Measurements from ENCODE around the gene BFSP1. TPM values are rescaled to one million over a fixed set of nuclear protein-coding genes. Genes with fewer than 3 reads are reported as not detected.
A peak's percentile ranks its signal among the peaks of the same experiment; 100 is the strongest.

The BFSP1 gene
- total RNA-seq, 2 donors from 2014 or later, result 0.41 to 0.68 TPM

DNA sequence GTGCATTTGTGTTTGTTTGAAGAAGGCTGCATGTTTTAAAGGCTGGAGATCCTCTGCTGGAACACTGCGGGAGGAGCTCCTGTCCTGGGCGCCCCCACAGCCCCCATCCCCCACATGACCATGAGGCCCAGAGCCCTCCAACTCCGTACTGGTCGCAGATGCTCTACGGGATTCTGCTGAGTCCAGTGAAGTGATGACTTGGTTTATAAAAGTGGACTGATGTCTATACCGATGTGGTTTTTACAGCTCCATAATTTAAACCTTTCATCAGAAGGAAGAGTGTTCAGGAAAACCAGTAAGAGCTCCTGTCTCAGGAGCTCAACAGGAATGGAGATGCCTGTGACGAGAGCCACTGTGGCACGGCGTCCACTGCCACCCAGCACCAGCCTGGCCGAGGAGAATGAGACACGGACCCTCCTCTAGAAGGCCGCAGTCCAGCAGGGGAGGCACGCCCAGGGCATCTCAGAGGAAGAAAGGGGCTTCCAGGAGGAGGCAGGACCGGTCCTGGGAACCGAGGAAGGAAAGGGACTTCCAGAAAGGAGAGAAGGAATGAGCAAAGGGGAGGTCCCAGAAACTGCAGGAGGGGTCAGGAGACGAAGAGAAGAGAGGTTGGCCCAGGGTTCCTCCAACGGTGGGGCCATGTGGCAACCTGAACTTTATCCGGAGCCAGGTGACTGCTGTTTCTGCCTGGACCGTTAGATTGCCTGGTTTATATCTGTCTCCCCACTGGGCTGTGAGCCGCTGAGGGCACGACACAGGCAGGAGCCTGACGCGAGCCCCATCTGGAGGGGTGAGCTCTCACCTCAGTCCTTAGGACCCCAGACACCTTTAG, 26.9 kb downstream of the BFSP1 start:
- DNase-seq, result no peak

GRCh38 chr20:17503301-17504065, 27.7 kb downstream of the BFSP1 start:
- ATAC-seq, result no peak
- intact Hi-C loops (cut with DNase I), result loop anchor here (2.0 to 10.0 kb wide), 5 partner anchors 391 to 781 kb away; partner anchors contain the start of gene ZNF133 (in 1 of the 2)
- no peak for DNase-seq

More for the DNA sequence above, 26.9 kb downstream of the BFSP1 start:
- peak; percentile 49 to 58 for ATAC-seq
- intact Hi-C loops (cut with DNase I), result loop anchor here (2.0 to 10.0 kb wide), 4 partner anchors 391 to 781 kb away; partner anchors contain the start of gene ZNF133 (in 1 of the 2)

- no peak for DNase-seq
- no peak for ATAC-seq
- intact Hi-C loops (cut with DNase I), result loop anchor here (2.0 to 10.0 kb wide), 4 partner anchors 393 to 783 kb away; partner anchors contain the start of gene ZNF133 (in 1 of the 2)
Observed at GRCh38 chr20:17502105-17502504, 29.1 kb downstream of the BFSP1 start.

DNA sequence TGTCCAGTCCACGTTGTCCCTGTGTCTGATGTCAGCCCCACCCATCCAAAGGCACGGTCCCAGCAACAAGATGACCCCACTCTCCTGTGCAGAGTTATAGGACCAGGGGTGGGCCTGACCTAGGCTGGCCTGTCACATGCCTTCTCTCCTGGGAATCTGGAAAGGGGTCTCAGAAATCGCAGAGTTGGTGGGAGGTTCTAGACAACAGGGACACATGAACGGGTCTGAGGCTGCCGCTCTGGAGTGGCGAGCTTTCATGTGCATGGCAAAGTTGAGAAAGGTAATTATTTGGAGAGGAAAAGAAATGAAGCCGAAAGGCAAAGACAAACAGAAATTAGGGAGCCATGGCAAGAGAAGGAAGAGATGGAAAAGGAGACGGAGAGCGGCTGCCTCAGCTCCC, 29.5 kb downstream of the BFSP1 start:
- intact Hi-C loops (cut with DNase I), result loop anchor here (2.0 to 10.0 kb wide), 4 partner anchors 393 to 783 kb away; partner anchors contain the start of gene ZNF133 (in 1 of the 2)
- no peak for ATAC-seq
- DNase-seq, result no peak

- no peak for ATAC-seq
- no peak for DNase-seq
- intact Hi-C loops (cut with DNase I), result loop anchor here (10.0 kb wide), 3 partner anchors 394 to 784 kb away; partner anchors contain the start of gene ZNF133 (in 1 of the 2)
Observed at GRCh38 chr20:17500826-17501225, 30.4 kb downstream of the BFSP1 start.

DNA sequence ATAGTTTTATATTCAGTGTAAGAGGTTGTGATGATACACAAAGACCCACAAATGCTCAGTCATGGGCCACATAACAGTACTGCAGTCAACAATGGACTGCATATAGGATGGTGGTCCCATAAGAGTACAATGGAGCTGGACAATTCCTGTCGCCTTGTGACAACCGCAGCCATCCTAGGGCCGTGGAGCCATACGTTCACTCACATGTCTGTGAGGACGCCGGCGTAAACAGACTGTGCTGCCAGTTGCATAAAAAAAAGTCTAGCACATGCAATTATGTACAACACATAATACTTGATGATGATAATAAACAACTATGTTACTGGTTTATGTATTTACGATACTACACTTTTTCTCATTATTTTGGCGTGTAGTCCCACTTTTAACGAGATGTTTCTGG, 30.9 kb downstream of the BFSP1 start:
- DNase-seq, result no peak
- intact Hi-C loops (cut with DNase I), result loop anchor here (10.0 kb wide), 3 partner anchors 395 to 785 kb away; partner anchors contain the start of gene ZNF133 (in 1 of the 2)
- no peak for ATAC-seq

DNA sequence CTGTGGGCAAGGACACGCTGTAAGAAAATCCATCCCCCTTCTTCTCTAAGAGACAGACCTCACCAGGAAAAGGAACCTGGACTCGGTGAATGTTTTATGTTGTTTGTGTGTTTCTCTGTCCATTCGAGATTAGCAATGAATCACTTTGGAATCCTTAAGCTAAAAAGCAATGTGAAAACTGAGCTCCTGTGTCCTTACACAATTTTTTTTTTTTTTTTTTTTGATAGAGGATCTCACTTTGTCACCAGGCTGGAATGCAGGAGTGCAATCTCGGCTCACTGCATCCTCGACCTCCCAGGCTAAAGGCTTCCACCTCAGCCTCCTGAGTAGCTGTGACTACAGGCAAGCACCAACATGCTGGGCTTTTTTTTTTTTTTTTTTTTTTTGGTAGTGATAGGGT, 32.1 kb downstream of the BFSP1 start:
- ATAC-seq (no peak), DNase-seq (no peak)

DNA sequence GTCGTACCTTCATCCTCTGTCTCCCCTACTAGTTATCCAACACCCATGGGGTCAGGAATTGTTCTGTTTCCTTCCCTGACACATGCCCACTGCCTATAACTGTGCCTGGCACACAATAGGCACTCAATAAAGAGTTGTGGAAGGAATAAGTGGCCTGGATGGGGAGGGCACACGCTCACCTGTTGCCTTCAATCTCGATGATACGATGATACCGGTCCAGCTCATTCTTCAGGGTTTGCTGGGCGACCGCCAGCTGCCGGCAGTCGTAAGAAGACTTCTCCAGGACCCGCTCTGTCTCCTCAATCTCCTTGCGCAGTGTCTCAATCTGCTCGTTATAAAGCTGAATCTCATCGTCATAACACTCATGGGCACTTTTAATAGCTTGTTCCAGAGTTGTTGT, 32.5 kb downstream of the BFSP1 start:
- ATAC-seq, result no peak
- intact Hi-C loops (cut with DNase I), result no loop called here
- no peak for DNase-seq

More for the DNA sequence above, 32.1 kb downstream of the BFSP1 start:
- intact Hi-C loops (cut with DNase I), result no loop called here

DNA sequence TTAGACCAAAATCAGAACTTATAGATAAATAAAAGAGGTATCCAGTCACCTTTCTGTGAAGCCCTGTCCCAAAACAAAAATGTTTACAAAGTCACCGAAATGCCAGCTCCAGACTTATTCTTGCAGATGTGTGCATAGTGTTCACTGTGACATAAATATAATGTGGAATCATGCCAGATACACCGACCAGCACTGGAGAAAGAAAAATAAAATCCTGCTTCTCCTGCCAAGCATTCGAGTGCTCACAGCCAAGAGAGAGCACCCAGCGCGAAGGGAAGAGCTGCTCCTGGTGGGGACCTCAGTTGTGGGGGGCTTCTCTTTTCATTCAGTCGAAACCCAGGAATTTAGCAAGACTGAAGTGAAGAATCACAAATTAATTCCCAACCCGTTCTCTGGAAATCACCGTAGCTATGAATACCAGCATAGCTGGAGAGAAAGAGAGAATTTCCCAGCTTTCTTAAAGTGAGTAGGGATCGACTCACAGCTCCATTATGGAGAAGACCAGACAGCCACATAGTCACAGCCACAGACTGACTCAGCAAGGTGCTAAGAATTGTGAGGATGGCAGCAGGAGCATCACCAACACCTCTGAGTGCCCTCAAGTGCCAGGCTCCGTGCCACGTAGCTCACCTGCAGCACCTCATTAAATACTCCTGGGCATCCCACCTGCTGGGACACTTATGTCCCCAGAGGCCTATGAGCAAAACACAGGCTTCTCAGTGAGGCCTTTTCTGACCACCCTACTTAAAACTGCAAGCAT, 33.2 kb downstream of the BFSP1 start:
- DNase-seq, result no peak
- intact Hi-C loops (cut with DNase I), result no loop called here
- no peak for ATAC-seq

GRCh38 chr20:17495826-17496225, 35.4 kb downstream of the BFSP1 start:
- no peak for ATAC-seq
- DNase-seq, result no peak
- intact Hi-C loops (cut with DNase I), result no loop called here

GRCh38 chr20:17494201-17494600, 37.0 kb downstream of the BFSP1 start:
- ATAC-seq, result no peak
- intact Hi-C loops (cut with DNase I), result no loop called here

DNA sequence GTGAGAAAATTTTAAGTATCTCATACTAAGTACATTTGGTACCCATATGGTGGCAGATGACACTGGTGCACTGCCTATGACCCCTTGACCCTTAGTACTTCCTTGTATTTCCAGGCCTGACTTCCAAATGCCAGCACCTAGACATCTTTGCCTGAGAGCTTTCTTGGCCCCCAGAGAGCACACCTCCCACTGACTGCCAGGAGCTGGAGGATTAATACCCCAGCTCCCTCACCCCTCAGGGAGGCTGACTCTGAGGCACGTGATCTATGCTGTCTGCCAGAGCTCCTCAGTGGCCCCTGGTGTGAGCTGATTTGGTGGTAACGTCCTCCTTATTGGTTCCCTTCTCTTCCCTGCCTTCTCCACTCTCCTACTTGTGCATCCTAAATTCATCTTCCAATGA, 38.0 kb downstream of the BFSP1 start:
- no peak for DNase-seq
- intact Hi-C loops (cut with DNase I), result no loop called here

More at GRCh38 chr20:17494201-17494600, 37.0 kb downstream of the BFSP1 start:
- no peak for DNase-seq

GRCh38 chr20:17491488-17491887, 39.7 kb downstream of the BFSP1 start:
- intact Hi-C loops (cut with DNase I), result no loop called here
- no peak for ATAC-seq
- DNase-seq, result no peak

More for the DNA sequence above, 38.0 kb downstream of the BFSP1 start:
- ATAC-seq, result no peak

DNA sequence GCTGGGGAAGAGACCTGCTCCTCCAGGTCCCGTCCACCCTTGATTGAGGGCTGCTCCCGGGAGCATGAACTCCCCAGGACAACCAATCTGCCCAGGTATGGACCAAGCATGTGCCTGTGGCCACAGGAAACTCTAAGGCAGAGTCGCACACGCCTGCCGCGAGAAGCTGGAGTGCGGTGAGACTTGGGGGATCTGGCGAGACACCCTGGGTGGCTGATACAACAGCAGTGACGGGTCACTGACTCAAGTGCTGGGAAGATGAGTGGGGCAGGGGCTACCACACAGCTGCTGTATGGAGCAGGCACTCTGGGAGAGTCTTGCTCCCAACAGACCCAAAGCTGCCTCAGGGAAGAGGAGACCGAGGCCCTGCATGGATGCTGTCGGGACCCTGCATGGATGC, 40.1 kb downstream of the BFSP1 start:
- ATAC-seq (no peak), DNase-seq (no peak)
- intact Hi-C loops (cut with DNase I), result no loop called here

DNA sequence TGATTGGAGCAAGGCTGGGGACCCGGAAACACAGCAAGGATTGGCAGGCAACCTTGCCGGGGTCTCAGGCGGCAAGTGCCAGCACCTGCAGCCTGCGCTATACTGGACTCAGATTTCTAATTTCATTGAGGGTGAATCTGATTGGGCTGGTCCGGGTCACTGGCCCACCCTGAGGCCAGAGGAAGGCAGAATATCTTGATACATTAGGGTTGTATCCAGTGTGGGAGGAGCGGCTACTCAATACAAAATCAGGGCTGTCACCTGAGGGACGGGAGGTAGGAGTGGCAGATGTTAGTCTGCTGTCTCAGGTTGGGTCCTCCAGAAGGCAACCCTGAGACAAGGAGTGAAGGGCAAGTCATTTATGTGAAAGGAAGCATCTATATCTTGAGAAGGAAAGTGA, 40.7 kb downstream of the BFSP1 start:
- no peak for ATAC-seq
- DNase-seq, result no peak
- intact Hi-C loops (cut with DNase I), result no loop called here

- no peak for ATAC-seq
Observed at GRCh38 chr20:17488916-17489600, 42.1 kb downstream of the BFSP1 start.

DNA sequence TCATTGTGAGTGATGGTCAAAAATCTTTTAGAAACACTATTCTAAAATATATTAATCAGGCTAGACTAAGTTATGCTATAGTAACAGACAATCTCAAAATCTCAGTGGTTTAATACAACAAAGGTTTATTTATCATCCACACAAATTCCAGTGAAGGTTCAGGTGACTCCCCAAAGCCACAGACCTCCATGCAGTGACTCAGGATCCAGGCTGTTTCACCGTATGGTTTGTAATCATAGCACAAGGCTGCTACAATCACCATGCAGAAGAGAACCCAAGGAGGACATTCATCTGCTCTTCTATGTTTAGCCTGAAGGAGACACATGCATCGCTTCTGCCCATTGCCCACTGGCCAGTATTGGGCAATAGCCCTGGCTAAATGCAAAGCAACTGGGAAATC, 46.2 kb downstream of the BFSP1 start:
- intact Hi-C loops (cut with DNase I), result no loop called here
- DNase-seq (no peak), ATAC-seq (no peak)

More at GRCh38 chr20:17488916-17489600, 42.1 kb downstream of the BFSP1 start:
- intact Hi-C loops (cut with DNase I), result no loop called here
- no peak for DNase-seq

- intact Hi-C loops (cut with DNase I), result no loop called here
Observed at GRCh38 chr20:17482536-17482935, 48.6 kb downstream of the BFSP1 start.

More at GRCh38 chr20:17482536-17482935, 48.6 kb downstream of the BFSP1 start:
- DNase-seq (no peak), ATAC-seq (no peak)

Data from left cardiac atrium (tissue), 4 donors.